HG03558 (cell line): ENCODE data around the gene B3GNT9.
A peak's percentile ranks its signal among the peaks of the same experiment; 100 is the strongest.

Experiments
- ATAC-seq: cut with Tn5 transposase; IDR thresholded peaks from one replicate; pipeline ENCODE4 v1.9.1; 2021; ENCODE audit warnings: moderate number of reproducible peaks; ENCODE audit not compliant: unreplicated experiment; ENCODE audit errors: extremely low read depth

The B3GNT9 gene

GRCh38 chr16:67150833-67151396, at the start of gene B3GNT9:
Gene B3GNT9 (minus strand): TSS chr16:67150998. CDS start chr16:67150485, 513 bp downstream.
- ATAC-seq = no peak

GRCh38 chr16:67200491-67200890, 49.7 kb upstream of the B3GNT9 start:
- ATAC-seq = no peak

GRCh38 chr16:67199808-67200198, 49.0 kb upstream of the B3GNT9 start:
- no peak for ATAC-seq

- ATAC-seq = no peak
Measured at GRCh38 chr16:67199011-67199807, 48.4 kb upstream of the B3GNT9 start, which contains the start of gene ELMO3. Gene ELMO3 (plus strand): TSS chr16:67199131. CDS start chr16:67199327, 196 bp downstream.

- no peak for ATAC-seq
Measured at GRCh38 chr16:67198238-67198734, 47.5 kb upstream of the B3GNT9 start.

GRCh38 chr16:67197704-67198103, 46.9 kb upstream of the B3GNT9 start:
- no peak for ATAC-seq

- ATAC-seq = no peak
Measured at GRCh38 chr16:67196881-67197280, 46.1 kb upstream of the B3GNT9 start.

GRCh38 chr16:67195676-67196075, 44.9 kb upstream of the B3GNT9 start:
- ATAC-seq = no peak

GRCh38 chr16:67194260-67194659, 43.5 kb upstream of the B3GNT9 start:
- no peak for ATAC-seq

GRCh38 chr16:67193536-67193935, 42.7 kb upstream of the B3GNT9 start:
- no peak for ATAC-seq

- ATAC-seq = no peak
Measured at GRCh38 chr16:67192781-67193361, 42.1 kb upstream of the B3GNT9 start.

- ATAC-seq = peak; percentile 66
Measured at GRCh38 chr16:67191995-67192681, 41.3 kb upstream of the B3GNT9 start, which contains the start of gene E2F4. Gene E2F4 (plus strand): TSS chr16:67192155. CDS start chr16:67192228, 73 bp downstream.

- ATAC-seq = no peak
Measured at GRCh38 chr16:67191411-67191994, 40.7 kb upstream of the B3GNT9 start.

GRCh38 chr16:67190448-67191399, 39.9 kb upstream of the B3GNT9 start:
- no peak for ATAC-seq

- no peak for ATAC-seq
Measured at GRCh38 chr16:67190041-67190440, 39.2 kb upstream of the B3GNT9 start, which contains the start of gene EXOC3L1. Gene EXOC3L1 (minus strand): TSS chr16:67190136. CDS start chr16:67189676, 460 bp downstream.

GRCh38 chr16:67188798-67189197, 38.0 kb upstream of the B3GNT9 start:
- ATAC-seq = no peak

GRCh38 chr16:67188323-67188722, 37.5 kb upstream of the B3GNT9 start:
- ATAC-seq = no peak

GRCh38 chr16:67187175-67187890, 36.5 kb upstream of the B3GNT9 start:
- no peak for ATAC-seq
